WTC11 (cell line): ENCODE data around the gene MRPS14.

Experiments used
- CTCF ChIP-seq: fragments of 200-600 bp; IDR thresholded peaks from 2 replicates; pipeline ENCODE4 v1.8.0; 2022; ENCODE audit warnings: antibody characterized with exemption
- E2F4 ChIP-seq: sonication (generic); formaldehyde crosslinking; IDR thresholded peaks from 2 replicates; pipeline ENCODE4 v1.8.1; 2022; ENCODE audit warnings: low read depth, mild to moderate bottlenecking, moderate library complexity, missing genetic modification reagents, borderline replicate concordance
- EMX1 ChIP-seq: fragments of 250-450 bp; sonication (Bioruptor Pico); IDR thresholded peaks from 2 replicates; pipeline ENCODE4 v1.8.0; 2021; ENCODE audit warnings: mild to moderate bottlenecking
- GRHL2 ChIP-seq: fragments of 250-450 bp; sonication (Bioruptor Pico); IDR thresholded peaks from 2 replicates; pipeline ENCODE4 v1.8.0; 2022; ENCODE audit warnings: mild to moderate bottlenecking, moderate library complexity; ENCODE audit not compliant: insufficient replicate concordance, severe bottlenecking
- JUN ChIP-seq: sonication (generic); formaldehyde crosslinking; IDR thresholded peaks from 2 replicates; pipeline ENCODE4 v1.8.0; 2023; ENCODE audit warnings: mild to moderate bottlenecking, missing genetic modification reagents
- NR1H2 ChIP-seq: sonication (generic); formaldehyde crosslinking; IDR thresholded peaks from 2 replicates; pipeline ENCODE4 v1.9.0; 2021; ENCODE audit warnings: mild to moderate bottlenecking, moderate library complexity, missing genetic modification reagents
- SMAD4 ChIP-seq: sonication (generic); formaldehyde crosslinking; IDR thresholded peaks from 2 replicates; pipeline ENCODE4 v1.8.0; 2022; ENCODE audit warnings: mild to moderate bottlenecking, missing genetic modification reagents
- SOX15 ChIP-seq: fragments of 250-450 bp; sonication (Bioruptor Pico); IDR thresholded peaks from 2 replicates; pipeline ENCODE4 v1.9.0; 2021; ENCODE audit warnings: mild to moderate bottlenecking
- TEAD1 ChIP-seq: sonication (generic); formaldehyde crosslinking; IDR thresholded peaks from 2 replicates; pipeline ENCODE4 v1.8.0; 2022; ENCODE audit warnings: mild to moderate bottlenecking, missing genetic modification reagents
- TEAD4 ChIP-seq: sonication (generic); formaldehyde crosslinking; IDR thresholded peaks from 2 replicates; pipeline ENCODE4 v1.8.0; 2022; ENCODE audit warnings: mild to moderate bottlenecking, missing genetic modification reagents
- USF1 ChIP-seq: sonication (generic); formaldehyde crosslinking; IDR thresholded peaks from 2 replicates; pipeline ENCODE4 v1.8.0; 2022; ENCODE audit warnings: mild to moderate bottlenecking, missing genetic modification reagents
- ZBTB21 ChIP-seq: sonication (generic); formaldehyde crosslinking; IDR thresholded peaks from 2 replicates; pipeline ENCODE4 v1.8.1; 2023; ENCODE audit warnings: mild to moderate bottlenecking, missing genetic modification reagents, borderline replicate concordance

GRCh38 chr1:175070818-175071217, 47.6 kb upstream of the MRPS14 start:
- TF ChIP-seq CTCF = no peak
- TF ChIP-seq JUN (CRISPR knock-in tag) = no peak
- no peak for TF ChIP-seq ZBTB21 (CRISPR knock-in tag)
- TF ChIP-seq USF1 = no peak
- TF ChIP-seq TEAD4 (CRISPR knock-in tag) = no peak
- TF ChIP-seq TEAD1 = no peak
- TF ChIP-seq E2F4 = no peak
- no peak for TF ChIP-seq EMX1 (CRISPR knock-in tag)
- TF ChIP-seq SOX15 (CRISPR knock-in tag) = no peak
- TF ChIP-seq NR1H2 (CRISPR knock-in tag) = no peak
- no peak for TF ChIP-seq SMAD4 (CRISPR knock-in tag)
- no peak for TF ChIP-seq GRHL2 (CRISPR knock-in tag)
